Memory B cell (primary cell): Measurements from ENCODE around the gene UFSP2.

ENCODE experiments used
- ATAC-seq: fragments of 150-1000 bp; cut with Tn5 transposase; 2 replicates; pipeline ENCODE4 v1.10.0; 2021; ENCODE audit warnings: low read depth, mild to moderate bottlenecking, moderate library complexity
- DNase-seq, 2 donors: peaks; one replicate each; pipeline ENCODE4 v3.0.0; 2022; ENCODE audit warnings: low spot score in 2 of 2
- H3K27ac Mint-ChIP-seq: one replicate; pipeline ENCODE4 v1.8.0; 2022; ENCODE audit warnings: mild to moderate bottlenecking, moderate library complexity, mixed read lengths
- H3K27me3 Mint-ChIP-seq: one replicate; pipeline ENCODE4 v1.8.0; 2022; ENCODE audit warnings: mixed read lengths
- H3K36me3 Mint-ChIP-seq: one replicate; pipeline ENCODE4 v1.8.0; 2022; ENCODE audit warnings: mild to moderate bottlenecking, mixed read lengths
- H3K4me1 Mint-ChIP-seq: one replicate; pipeline ENCODE4 v1.8.0; 2022; ENCODE audit warnings: mixed read lengths
- H3K4me3 Mint-ChIP-seq: one replicate; pipeline ENCODE4 v1.8.0; 2022; ENCODE audit warnings: mild to moderate bottlenecking, moderate library complexity, mixed read lengths
- H3K9me3 Mint-ChIP-seq: one replicate; pipeline ENCODE4 v1.8.0; 2022; ENCODE audit warnings: mixed read lengths

The UFSP2 gene

DNA sequence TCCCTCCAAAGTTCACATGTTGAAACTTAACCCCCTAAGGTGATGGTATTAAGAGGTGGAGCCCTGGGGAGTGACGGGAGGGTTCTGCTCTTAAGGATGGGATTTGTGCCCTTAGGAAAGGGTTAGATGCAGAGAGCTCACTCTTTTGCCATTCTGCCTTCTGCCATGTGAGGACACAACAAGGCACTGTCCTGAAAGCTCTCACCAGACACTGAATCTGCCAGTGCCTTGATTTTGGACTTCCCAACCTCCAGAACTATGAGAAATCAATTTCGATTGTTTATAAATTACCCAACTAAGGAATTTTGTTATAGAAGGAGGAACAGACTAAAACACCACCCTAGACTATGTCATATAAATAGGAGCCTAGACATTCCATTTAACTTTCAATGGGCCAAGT is 41.7 kb downstream of the UFSP2 start:
- no peaks in the 10 kb centered on the region for H3K4me1 Mint-ChIP-seq
- H3K4me3 Mint-ChIP-seq = no peak overlapping the region
- peaks cover 5% of the 10 kb centered on the region for H3K9me3 Mint-ChIP-seq
- ATAC-seq (no peak), DNase-seq (no peak)
- H3K36me3 Mint-ChIP-seq = peaks cover 15% of the 10 kb centered on the region
- no peak overlapping the region for H3K27ac Mint-ChIP-seq
- H3K27me3 Mint-ChIP-seq = no peaks in the 10 kb centered on the region

DNA sequence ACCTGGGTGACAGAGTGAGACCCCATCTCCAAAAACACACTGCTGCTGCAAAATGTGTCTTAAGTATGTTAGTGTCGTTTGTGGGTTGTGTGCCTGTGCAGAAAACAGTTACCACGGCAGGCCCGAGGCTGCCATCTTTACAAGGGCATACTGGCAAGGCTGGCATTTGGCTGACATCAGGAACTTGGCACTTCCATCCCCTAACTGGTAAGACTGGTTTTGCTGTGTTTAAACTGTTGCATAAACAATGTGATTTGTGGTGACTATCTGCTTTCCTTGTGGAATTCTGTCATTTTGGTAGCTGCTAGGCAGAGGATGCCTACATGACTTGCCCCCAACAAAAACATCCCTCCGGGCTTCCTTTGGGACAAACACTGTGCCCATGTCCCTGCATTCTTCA is 42.3 kb downstream of the UFSP2 start:
- Mint-ChIP-seq H3K9me3 (peaks cover 5% of the 10 kb centered on the region), H3K27me3 (no peaks in the 10 kb centered on the region), H3K36me3 (peaks cover 16% of the 10 kb centered on the region), H3K27ac (no peak overlapping the region), H3K4me1 (no peaks in the 10 kb centered on the region), H3K4me3 (no peak overlapping the region)
- ATAC-seq (no peak), DNase-seq (no peak)

DNA sequence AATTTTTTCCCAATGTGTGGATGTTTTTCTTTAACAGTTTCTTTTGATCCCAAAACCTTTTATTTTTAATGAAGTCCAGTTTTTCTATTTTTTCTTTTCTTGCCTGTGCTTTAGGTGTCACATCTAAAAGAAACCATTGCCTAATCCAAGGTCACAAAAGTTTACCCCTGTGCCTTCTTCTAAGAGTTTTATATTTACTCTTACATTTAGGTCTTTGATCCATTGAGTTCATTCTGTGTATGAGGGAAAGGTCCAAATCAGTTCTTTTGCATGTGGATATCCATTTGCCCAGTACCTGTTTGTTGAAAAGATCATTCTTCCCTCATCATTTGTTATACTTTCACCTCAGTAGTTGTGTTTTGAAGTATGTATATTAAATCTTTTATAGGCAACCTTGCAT is 43.0 kb downstream of the UFSP2 start:
- no peak for DNase-seq
- H3K27me3 Mint-ChIP-seq = no peaks in the 10 kb centered on the region
- no peak overlapping the region for H3K27ac Mint-ChIP-seq
- H3K4me3 Mint-ChIP-seq = no peak overlapping the region
- ATAC-seq = no peak
- peaks cover 20% of the 10 kb centered on the region for H3K36me3 Mint-ChIP-seq
- H3K9me3 Mint-ChIP-seq = peaks cover 5% of the 10 kb centered on the region
- no peaks in the 10 kb centered on the region for H3K4me1 Mint-ChIP-seq

DNA sequence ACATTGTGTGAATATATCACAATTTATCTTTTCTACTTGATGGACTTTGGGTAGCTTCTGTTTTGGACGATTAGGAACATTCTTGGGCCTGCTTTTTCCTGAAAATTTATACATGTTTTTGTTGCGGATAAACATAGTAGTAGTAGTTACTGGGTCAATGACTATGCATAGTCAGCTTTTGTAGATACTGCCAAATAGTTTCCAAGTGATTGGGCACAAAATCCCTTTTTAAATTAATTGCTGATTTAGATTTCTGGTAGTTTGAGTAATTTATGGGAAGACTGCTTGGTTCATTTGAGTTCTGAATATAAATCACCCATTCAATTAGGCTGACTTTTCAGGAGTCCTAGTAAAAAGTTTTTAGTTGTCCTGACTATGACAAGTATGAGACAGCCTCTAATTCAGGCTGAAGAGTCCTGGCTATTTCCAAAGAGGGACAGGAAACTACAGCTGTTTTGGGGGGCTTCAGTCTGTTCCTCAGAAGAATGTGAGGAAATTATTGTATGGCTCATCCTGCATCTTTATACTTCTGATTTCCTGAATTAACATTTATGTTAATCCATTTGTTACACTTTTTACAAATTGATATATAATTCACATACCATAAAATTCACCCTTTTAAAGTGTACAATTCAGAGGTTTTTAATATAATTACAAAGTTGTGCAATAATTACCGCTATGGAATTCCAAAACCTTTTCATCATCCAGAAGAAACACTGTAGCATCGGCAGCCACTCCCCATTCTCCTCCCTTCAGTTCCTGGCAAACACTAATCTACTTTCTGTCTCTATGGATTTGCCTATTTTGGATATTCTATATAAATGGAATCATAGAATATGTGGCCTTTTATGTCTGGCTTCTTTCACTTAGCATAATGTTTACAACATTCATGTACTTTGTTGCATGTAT is 44.2 kb downstream of the UFSP2 start:
- Mint-ChIP-seq H3K4me3 (no peak overlapping the region), H3K4me1 (no peaks in the 10 kb centered on the region), H3K9me3 (peaks cover 5% of the 10 kb centered on the region), H3K36me3 (peaks cover 20% of the 10 kb centered on the region), H3K27me3 (no peaks in the 10 kb centered on the region), H3K27ac (no peak overlapping the region)
- DNase-seq (no peak), ATAC-seq (no peak)

DNA sequence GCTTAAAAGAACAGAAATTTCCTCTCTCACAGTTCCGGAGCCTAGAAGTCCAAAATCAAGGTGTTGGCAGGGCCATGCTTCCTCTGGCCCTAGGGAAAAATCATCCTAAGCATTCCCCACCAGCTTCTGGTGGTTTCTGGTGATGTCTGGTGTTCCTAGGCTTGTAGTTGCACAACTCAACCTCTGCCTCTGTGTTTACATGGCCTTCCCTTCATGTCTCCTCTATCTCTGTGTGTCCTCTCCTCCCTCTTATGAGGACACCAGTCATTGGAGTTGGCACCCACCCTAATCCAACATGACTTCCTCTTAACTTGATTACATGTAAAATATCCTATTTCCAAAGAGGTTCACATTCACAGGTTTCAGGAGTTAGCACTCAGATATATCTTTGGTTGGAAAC is 45.4 kb downstream of the UFSP2 start:
- ATAC-seq (no peak), DNase-seq (no peak)
- Mint-ChIP-seq H3K9me3 (peaks cover 5% of the 10 kb centered on the region), H3K4me1 (no peaks in the 10 kb centered on the region), H3K27ac (no peak overlapping the region), H3K4me3 (no peak overlapping the region), H3K36me3 (peaks cover 20% of the 10 kb centered on the region), H3K27me3 (no peaks in the 10 kb centered on the region)

DNA sequence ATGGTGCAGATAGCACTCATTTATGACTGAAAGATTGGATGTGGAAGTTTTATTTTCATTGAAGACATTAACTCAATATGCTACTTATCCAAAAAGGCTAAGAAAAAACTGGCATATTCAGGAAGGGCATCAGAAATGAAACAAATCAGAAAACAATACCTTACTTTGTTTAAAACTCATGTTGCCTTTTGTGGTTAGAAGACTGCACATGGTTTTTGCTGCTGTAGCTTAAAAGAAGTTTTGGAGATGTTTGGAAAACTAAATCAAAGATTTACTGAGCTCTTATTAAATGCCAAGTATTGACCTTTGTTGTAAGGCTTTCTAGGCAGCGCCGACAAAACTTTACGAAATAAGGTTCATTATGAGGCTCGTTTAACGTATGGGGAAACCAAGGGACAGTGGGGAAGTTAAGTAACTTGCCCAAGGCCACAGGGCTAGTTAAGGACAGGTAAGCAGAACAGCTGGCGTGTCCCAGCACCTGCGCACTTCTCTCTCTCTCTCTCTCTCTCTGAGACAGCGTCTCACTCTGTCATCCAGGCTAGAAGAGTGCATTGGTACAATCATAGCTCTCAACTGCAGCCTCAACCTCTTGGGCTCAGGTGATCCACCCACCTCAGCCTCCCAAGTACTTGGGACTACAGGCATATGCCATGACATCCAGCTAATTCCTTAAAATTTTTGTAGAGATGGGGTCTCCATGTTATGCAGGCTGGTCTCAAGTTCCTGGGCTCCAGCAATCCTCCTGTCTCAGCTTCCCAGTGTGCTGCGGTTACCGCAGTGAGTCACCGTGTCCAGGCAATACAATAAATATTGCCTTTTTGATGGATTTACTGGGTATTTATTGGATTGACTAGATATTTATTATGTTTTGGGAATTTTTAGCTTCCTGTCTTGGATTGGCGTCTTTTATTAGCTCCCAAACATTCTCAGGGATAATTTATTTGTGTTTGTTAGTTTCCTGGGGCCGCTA is 46.2 kb downstream of the UFSP2 start:
- H3K9me3 Mint-ChIP-seq = peaks cover 5% of the 10 kb centered on the region
- no peaks in the 10 kb centered on the region for H3K4me1 Mint-ChIP-seq
- H3K27ac Mint-ChIP-seq = no peak overlapping the region
- DNase-seq (no peak), ATAC-seq (no peak)
- no peaks in the 10 kb centered on the region for H3K27me3 Mint-ChIP-seq
- no peak overlapping the region for H3K4me3 Mint-ChIP-seq
- H3K36me3 Mint-ChIP-seq = peaks cover 20% of the 10 kb centered on the region

DNA sequence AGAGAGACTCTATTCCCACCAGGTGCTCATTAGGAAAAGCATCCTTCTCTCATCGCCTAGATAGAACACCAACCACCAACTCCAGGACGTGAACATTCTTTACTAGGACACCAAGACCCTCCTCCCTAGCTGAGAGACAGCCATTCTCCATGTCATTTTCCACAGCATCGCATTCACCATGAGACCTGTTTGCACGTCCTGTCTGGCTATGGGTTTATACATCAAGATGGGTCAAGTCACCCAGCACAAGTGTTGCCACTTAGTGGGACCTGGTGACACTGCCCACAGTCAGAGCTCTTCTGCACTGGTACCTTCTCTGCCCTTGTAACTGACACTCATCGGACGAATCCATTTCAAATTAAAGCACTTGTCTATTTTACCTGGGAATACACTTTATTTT is 47.5 kb downstream of the UFSP2 start:
- no peaks in the 10 kb centered on the region for H3K27me3 Mint-ChIP-seq

DNA sequence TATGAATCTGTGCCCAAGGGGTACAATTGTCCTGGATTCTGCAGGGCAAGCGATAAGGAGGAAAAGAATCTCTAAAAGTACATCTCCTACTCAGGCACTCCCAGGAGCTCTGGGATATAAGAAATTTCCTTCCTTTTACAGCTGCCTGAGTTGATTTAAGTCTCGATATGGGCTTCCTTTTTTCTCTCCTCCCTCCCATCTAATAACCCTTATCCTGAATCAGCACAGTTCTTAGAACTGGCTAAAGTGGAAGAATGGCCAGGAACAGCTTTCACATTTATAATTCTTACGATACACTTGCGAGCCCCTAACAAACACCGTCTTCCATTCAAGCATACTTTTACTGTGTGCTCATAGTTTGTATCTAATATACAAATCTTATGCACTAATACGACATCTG is 51.2 kb downstream of the UFSP2 start:
- H3K36me3 Mint-ChIP-seq = peaks cover 14% of the 10 kb centered on the region
- H3K27me3 Mint-ChIP-seq = no peaks in the 10 kb centered on the region
- no peak overlapping the region for H3K27ac Mint-ChIP-seq
- DNase-seq (no peak), ATAC-seq (no peak)
- H3K4me3 Mint-ChIP-seq = no peak overlapping the region
- H3K4me1 Mint-ChIP-seq = no peaks in the 10 kb centered on the region
- H3K9me3 Mint-ChIP-seq = no peaks in the 10 kb centered on the region

More for the DNA sequence above, 47.5 kb downstream of the UFSP2 start:
- ATAC-seq (no peak), DNase-seq (no peak)
- peaks cover 5% of the 10 kb centered on the region for H3K9me3 Mint-ChIP-seq
- H3K36me3 Mint-ChIP-seq = peaks cover 21% of the 10 kb centered on the region
- H3K4me1 Mint-ChIP-seq = no peaks in the 10 kb centered on the region
- H3K4me3 Mint-ChIP-seq = no peak overlapping the region
- H3K27ac Mint-ChIP-seq = no peak overlapping the region

DNA sequence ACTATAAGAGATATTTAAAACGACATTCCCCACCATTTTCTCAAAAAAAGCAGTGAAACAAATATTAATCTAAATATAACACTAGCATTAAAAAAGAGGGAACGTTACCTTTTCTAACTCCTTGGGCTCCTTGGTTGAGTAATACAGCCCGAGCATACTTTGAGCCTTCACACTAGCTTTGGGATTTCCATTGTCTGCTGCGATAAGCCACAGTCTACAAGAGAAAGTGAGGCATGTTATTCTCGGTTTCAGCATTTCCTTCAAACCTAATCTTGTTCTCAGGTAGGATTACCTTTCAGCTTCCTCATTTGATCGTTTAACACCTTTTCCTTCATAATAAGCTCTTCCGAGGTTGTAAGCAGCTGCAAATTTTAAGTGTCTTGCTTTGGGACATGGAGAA is 51.7 kb downstream of the UFSP2 start:
- no peaks in the 10 kb centered on the region for H3K9me3 Mint-ChIP-seq
- H3K4me1 Mint-ChIP-seq = no peaks in the 10 kb centered on the region
- no peak overlapping the region for H3K27ac Mint-ChIP-seq
- ATAC-seq (no peak), DNase-seq (no peak)
- H3K4me3 Mint-ChIP-seq = no peak overlapping the region
- peaks cover 14% of the 10 kb centered on the region for H3K36me3 Mint-ChIP-seq
- H3K27me3 Mint-ChIP-seq = no peaks in the 10 kb centered on the region

DNA sequence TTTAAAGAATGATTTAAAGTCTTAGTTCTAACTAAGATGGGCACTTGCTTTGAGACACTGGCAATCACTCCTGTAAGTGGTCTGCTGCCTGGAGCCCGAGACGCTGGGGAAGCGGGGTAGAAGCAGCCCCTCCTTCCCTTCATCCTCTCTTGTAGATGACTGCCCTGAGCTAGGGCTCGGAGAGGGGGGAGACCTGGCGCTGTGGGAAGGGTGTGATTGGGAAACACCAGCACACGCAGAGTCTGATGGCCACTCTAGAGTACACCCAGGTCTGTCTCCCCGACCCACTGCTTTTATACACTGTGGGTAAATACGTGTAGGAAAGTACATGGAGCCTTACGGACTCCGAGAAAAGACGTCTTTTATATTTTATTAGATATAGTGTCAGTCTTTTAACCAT is 54.1 kb downstream of the UFSP2 start:
- H3K4me1 Mint-ChIP-seq = no peaks in the 10 kb centered on the region
- no peak for ATAC-seq
- H3K36me3 Mint-ChIP-seq = peaks cover 17% of the 10 kb centered on the region
- H3K4me3 Mint-ChIP-seq = no peak overlapping the region
- no peak overlapping the region for H3K27ac Mint-ChIP-seq
- no peaks in the 10 kb centered on the region for H3K27me3 Mint-ChIP-seq
- H3K9me3 Mint-ChIP-seq = no peaks in the 10 kb centered on the region
- DNase-seq = no peak

DNA sequence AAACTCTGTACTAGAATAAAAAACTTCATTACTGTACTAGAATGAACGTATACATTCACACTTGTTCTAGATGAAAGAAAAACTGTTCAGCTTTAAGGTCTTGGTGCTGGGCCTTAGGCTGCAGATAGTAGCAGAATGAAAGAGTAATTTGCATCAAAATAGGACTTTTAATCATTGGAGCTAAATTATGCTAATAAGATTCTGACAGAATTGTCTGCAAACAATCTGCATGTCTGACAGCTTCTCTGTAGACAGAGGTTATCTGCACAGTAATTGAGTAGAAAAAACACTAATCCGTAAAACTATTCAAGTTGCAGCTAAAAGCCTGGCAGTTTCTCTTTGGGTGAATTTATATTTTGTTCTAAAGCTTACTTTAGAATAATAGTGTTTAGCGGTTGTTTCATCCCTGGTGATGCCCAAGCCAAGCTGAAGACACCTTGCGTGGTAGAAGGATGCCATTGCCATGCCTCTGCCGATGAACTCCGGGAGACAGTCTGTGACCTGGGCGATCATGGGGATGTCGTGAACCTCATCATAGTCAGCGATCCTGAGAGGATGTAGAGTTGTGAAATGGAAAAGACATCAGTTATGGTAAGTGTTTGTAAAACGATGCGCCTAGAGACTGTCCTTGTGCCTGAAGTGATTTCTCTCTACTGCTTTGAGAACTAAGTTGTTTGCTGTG is 55.4 kb downstream of the UFSP2 start:
- H3K9me3 Mint-ChIP-seq = no peaks in the 10 kb centered on the region
- H3K27me3 Mint-ChIP-seq = no peaks in the 10 kb centered on the region
- H3K36me3 Mint-ChIP-seq = peaks cover 22% of the 10 kb centered on the region
- no peak overlapping the region for H3K4me3 Mint-ChIP-seq
- ATAC-seq (no peak), DNase-seq (no peak)
- no peaks in the 10 kb centered on the region for H3K4me1 Mint-ChIP-seq
- no peak overlapping the region for H3K27ac Mint-ChIP-seq

DNA sequence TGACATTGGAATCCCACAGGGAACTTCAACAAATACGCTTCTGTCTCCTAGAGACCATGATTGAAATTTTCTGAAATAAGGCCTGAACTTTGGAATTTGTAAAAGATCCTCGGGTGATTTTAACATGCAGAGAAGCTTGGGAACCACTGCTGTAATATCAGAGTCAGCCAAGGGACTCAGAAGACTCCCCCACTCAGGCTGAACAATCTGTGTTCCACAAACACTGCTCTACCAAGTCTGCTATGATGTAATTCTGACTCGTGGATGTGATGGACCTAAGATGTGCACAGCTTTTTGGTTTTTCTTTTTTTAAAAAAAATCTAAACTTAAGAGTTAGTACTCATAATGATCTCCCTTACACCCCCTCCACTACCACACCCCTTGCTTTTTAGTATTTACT is 56.0 kb downstream of the UFSP2 start:
- DNase-seq (no peak), ATAC-seq (no peak)
- H3K27me3 Mint-ChIP-seq = no peaks in the 10 kb centered on the region
- no peak overlapping the region for H3K4me3 Mint-ChIP-seq
- no peaks in the 10 kb centered on the region for H3K9me3 Mint-ChIP-seq
- H3K36me3 Mint-ChIP-seq = peaks cover 22% of the 10 kb centered on the region
- no peaks in the 10 kb centered on the region for H3K4me1 Mint-ChIP-seq
- no peak overlapping the region for H3K27ac Mint-ChIP-seq

DNA sequence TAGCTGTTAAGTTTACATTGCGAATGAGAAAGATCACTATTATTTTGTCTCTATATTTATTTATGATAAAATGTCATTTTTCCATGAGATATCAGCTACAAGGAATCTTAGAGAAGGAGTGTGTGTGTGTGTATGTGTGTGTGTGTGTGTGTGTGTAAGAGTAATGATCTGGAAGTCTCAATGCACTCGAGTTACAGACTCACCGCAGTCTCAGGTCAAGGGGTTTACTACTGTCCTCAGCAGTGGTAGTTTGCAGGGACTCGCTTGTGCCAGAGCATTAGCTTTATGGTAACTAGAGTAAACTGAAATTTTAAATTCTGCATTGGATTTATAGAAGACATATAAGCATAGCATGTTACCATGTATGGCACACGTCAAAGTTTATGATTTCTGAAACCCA is 60.9 kb downstream of the UFSP2 start:
- Mint-ChIP-seq H3K4me3 (no peak overlapping the region), H3K27ac (no peak overlapping the region), H3K36me3 (peaks cover 18% of the 10 kb centered on the region), H3K9me3 (no peaks in the 10 kb centered on the region), H3K27me3 (no peaks in the 10 kb centered on the region), H3K4me1 (no peaks in the 10 kb centered on the region)
- no peak for DNase-seq
- ATAC-seq = no peak

DNA sequence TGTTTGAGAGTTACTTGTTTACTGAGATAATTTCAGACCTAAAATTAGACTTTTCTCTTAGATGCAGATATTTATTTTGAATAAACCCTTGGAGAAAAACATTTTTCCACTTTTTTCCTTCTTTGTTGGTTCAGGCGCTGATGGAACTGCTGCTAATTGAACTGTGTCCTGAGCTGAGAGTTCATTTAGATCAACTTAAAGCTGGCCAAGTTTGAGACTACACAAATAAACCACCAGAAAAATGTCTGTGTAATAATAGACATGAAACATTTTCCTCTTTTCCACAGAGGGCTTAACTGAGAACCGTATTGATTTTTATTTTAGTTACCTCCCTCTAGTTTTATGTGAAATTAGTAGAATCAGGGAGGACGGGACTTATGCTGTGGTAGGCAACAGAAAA is 62.5 kb downstream of the UFSP2 start:
- peaks cover 17% of the 10 kb centered on the region for H3K36me3 Mint-ChIP-seq
- no peak overlapping the region for H3K4me3 Mint-ChIP-seq
- ATAC-seq (no peak), DNase-seq (no peak)
- no peak overlapping the region for H3K27ac Mint-ChIP-seq
- H3K9me3 Mint-ChIP-seq = no peaks in the 10 kb centered on the region
- H3K4me1 Mint-ChIP-seq = no peaks in the 10 kb centered on the region
- no peaks in the 10 kb centered on the region for H3K27me3 Mint-ChIP-seq
